Mesenchymal stem cell (in vitro differentiated cells and primary cell): ENCODE data around the gene GTF2H3.
A peak's percentile ranks its signal among the peaks of the same experiment; 100 is the strongest.

ENCODE experiments used
- DNase-seq: peaks from one replicate; pipeline ENCODE4 v3.0.0-alpha.2; 2013
- H2AFZ ChIP-seq: one replicate; pipeline ENCODE4 v1.6.1; 2013; ENCODE audit warnings: low read depth, mild to moderate bottlenecking, control low read depth, inconsistent platforms, low read length, moderate library complexity
- H2AK5ac ChIP-seq: 2 replicates; pipeline ENCODE4 v1.6.1; 2013; ENCODE audit warnings: low read length, moderate library complexity, mild to moderate bottlenecking, inconsistent platforms; ENCODE audit not compliant: severe bottlenecking
- H2BK120ac ChIP-seq: one replicate; pipeline ENCODE4 v1.6.1; 2013; ENCODE audit warnings: low read depth, mild to moderate bottlenecking, inconsistent platforms, low read length, moderate library complexity
- H2BK12ac ChIP-seq, 2 experiments: one replicate each; pipeline ENCODE4 v1.6.1; 2013; ENCODE audit warnings: inconsistent platforms in 2 of 2, low read length in 2 of 2, mild to moderate bottlenecking in 2 of 2, moderate library complexity in 2 of 2, control low read depth in 1 of 2
- H2BK15ac ChIP-seq: one replicate; pipeline ENCODE4 v1.6.1; 2013; ENCODE audit warnings: mild to moderate bottlenecking, low read depth, inconsistent platforms; ENCODE audit not compliant: poor library complexity, severe bottlenecking
- H2BK5ac ChIP-seq: 2 replicates; pipeline ENCODE4 v1.6.1; 2013; ENCODE audit warnings: low read depth, mild to moderate bottlenecking, low read length, control low read depth, inconsistent platforms; ENCODE audit not compliant: poor library complexity, severe bottlenecking
- H3K14ac ChIP-seq, 2 experiments: one replicate each; pipeline ENCODE4 v1.6.1; 2013; ENCODE audit warnings: inconsistent platforms in 2 of 2, low read length in 2 of 2, control low read depth in 1 of 2, mild to moderate bottlenecking in 1 of 2, moderate library complexity in 1 of 2
- H3K18ac ChIP-seq, 2 experiments: one replicate each; pipeline ENCODE4 v1.6.1; 2013; ENCODE audit warnings: inconsistent platforms in 2 of 2, low read length in 2 of 2, control low read depth in 1 of 2, low read depth in 1 of 2, mild to moderate bottlenecking in 1 of 2
- H3K23ac ChIP-seq, 2 experiments: one replicate each; pipeline ENCODE4 v1.6.1; 2013; ENCODE audit warnings: inconsistent platforms in 2 of 2, low read length in 2 of 2, mild to moderate bottlenecking in 2 of 2, moderate library complexity in 2 of 2, control low read depth in 1 of 2
- H3K27ac ChIP-seq: 2 replicates; pipeline ENCODE4 v1.5.1; 2013; ENCODE audit warnings: mild to moderate bottlenecking, moderate library complexity, low read length, control low read depth, inconsistent platforms; ENCODE audit not compliant: poor library complexity, severe bottlenecking
- H3K27me3 ChIP-seq, 2 experiments: 2 replicates each; pipeline versions ENCODE4 v1.6.1 to v1.7.0; 2013; ENCODE audit warnings: low read length in 2 of 2, mild to moderate bottlenecking in 2 of 2, moderate library complexity in 2 of 2, control low read depth in 1 of 2, inconsistent platforms in 1 of 2; ENCODE audit not compliant: control insufficient read depth in 1 of 2, insufficient read depth in 1 of 2
- H3K36me3 ChIP-seq, 2 experiments: 2 replicates each; pipeline versions ENCODE4 v1.6.1 to v1.7.0; 2013; ENCODE audit warnings: low read length in 2 of 2, control low read depth in 1 of 2, inconsistent platforms in 1 of 2, low read depth in 1 of 2, mild to moderate bottlenecking in 1 of 2; ENCODE audit not compliant: insufficient read depth in 2 of 2, control insufficient read depth in 1 of 2
- H3K4ac ChIP-seq, 2 experiments: one replicate each; pipeline ENCODE4 v1.6.1; 2013; ENCODE audit warnings: inconsistent platforms in 2 of 2, low read length in 2 of 2, mild to moderate bottlenecking in 2 of 2, moderate library complexity in 2 of 2, control low read depth in 1 of 2, low read depth in 1 of 2
- H3K4me1 ChIP-seq: 2 replicates; pipeline ENCODE4 v1.6.1; 2013; ENCODE audit warnings: low read depth, low read length, control low read depth; ENCODE audit not compliant: control insufficient read depth, insufficient read depth
- H3K4me2 ChIP-seq: 2 replicates; pipeline ENCODE4 v1.6.1; 2013; ENCODE audit warnings: low read length, mild to moderate bottlenecking, inconsistent platforms; ENCODE audit not compliant: poor library complexity, severe bottlenecking
- H3K4me3 ChIP-seq, 2 experiments: 2 replicates each; pipeline versions ENCODE4 v1.5.1 to v1.7.0; 2013; ENCODE audit warnings: low read length in 2 of 2, mild to moderate bottlenecking in 2 of 2, control low read depth in 1 of 2, low read depth in 1 of 2; ENCODE audit not compliant: insufficient read depth in 1 of 2
- H3K79me1 ChIP-seq: replicated peaks from 2 replicates; pipeline ENCODE4 v1.6.1; 2013; ENCODE audit warnings: mild to moderate bottlenecking, control low read depth, low read length, inconsistent platforms; ENCODE audit not compliant: poor library complexity, severe bottlenecking
- H3K9ac ChIP-seq: 2 replicates; pipeline ENCODE4 v1.7.0; 2013; ENCODE audit warnings: mild to moderate bottlenecking, low read length, moderate library complexity
- H3K9me3 ChIP-seq: 2 replicates; pipeline ENCODE4 v1.7.0; 2013; ENCODE audit warnings: mild to moderate bottlenecking, low read length; ENCODE audit not compliant: control insufficient read depth
- H4K8ac ChIP-seq: one replicate; pipeline ENCODE4 v1.6.1; 2013; ENCODE audit warnings: inconsistent platforms, mild to moderate bottlenecking, low read length, moderate library complexity
- H4K91ac ChIP-seq: one replicate; pipeline ENCODE4 v1.6.1; 2013; ENCODE audit warnings: mild to moderate bottlenecking, low read length, inconsistent platforms
- WGBS: methylation state at CpG from one replicate; pipeline ENCODE4 v1.1.7; 2013; ENCODE audit warnings: mixed read lengths; 5-methylcytosine and 5-hydroxymethylcytosine counted together

GTF2H3 gene

DNA sequence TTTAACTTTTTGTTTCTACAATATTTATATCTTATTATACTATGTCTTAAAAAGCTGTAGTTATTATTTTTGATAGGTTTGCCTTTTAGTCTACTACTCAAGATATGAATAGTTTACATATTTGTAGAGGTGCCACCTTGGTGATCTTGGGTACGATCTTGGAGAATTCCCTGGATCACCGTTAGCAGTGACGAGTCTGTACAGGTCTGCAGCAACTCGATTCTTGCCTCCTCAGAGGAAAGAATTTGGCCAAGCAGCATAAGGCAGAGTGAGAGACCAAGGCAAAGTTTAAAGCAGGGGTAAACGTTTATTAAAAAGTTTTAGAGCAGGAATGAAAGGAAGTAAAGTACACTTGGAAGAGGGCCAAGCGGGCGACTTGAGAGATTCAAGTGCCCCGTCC, 34.1 kb downstream of the GTF2H3 start:
- DNase-seq = no peak
- Histone ChIP-seq H2BK120ac (no peak overlapping the region), H3K23ac (no peak overlapping the region), H3K27me3 (no peaks in the 10 kb centered on the region), H3K9me3 (peaks cover 5% of the 10 kb centered on the region), H2BK15ac (no peak overlapping the region), H3K14ac (no peak overlapping the region), H3K27ac (no peak overlapping the region), H2AK5ac (no peak overlapping the region), H3K36me3 (peaks cover under 1 to 11% of the 10 kb centered on the region in 2 experiments), H3K4me3 (no peak overlapping the region), H3K4me1 (peaks cover 8% of the 10 kb centered on the region), H3K4ac (no peak overlapping the region), H3K79me1 (peaks cover 11% of the 10 kb centered on the region), H2BK5ac (no peak overlapping the region), H4K91ac (no peak overlapping the region), H3K4me2 (no peak overlapping the region), H3K9ac (no peak overlapping the region), H3K18ac (no peak overlapping the region), H2AFZ (no peak overlapping the region), H2BK12ac (no peak overlapping the region), H4K8ac (no peak overlapping the region)
- WGBS = 90% methylated on average over 8 of the region's 8 CpGs

DNA sequence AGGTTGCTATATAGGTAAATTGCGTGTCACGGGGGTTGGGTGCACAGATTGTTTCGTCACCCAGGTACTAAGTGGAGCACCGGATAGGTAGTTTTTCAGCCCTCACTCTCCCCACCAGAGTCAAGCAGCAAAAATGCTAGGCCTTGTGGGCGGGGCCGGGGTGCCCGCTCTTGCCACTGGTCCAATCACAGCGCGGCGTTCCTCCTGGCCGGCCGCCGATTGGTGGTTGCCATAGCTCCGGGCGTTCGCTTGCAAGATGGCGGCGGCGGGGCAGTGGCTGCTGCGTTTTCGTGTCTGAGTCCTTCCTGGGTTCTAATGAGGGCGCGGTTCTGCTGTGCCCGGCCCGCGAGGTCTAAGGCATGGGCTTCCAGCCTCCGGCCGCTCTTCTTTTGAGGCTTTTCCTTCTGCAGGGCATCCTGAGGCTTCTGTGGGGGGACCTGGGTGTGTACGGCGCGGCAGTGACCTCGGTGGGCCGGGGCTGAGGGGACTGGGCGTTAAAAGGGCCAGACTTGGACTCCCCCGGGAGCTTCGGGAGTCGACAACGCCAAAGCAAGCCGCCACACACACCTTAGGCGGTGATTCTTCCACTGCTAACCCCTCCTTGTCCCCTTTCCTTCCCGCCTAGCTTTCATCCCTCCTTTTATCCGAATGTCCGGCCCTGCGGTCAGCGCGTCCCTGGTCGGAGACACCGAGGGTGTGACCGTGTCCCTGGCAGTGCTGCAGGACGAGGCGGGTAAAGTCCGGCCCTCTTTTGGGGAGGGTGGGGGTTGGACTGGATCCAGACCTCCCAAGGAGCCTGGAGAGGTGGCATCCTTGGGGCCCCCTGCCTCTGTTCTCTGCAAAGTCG, 37.5 kb downstream of the GTF2H3 start, which contains the start of gene TCTN2:
Gene TCTN2 (plus strand): TSS at position 232 of the 847 bp plus-strand sequence. CDS start 128 bp downstream, at position 360.
- Histone ChIP-seq H3K14ac (no peak within 1 kb of the TSS), H2AFZ (peak within 1 kb of the TSS; percentile 91), H3K27ac (peak within 1 kb of the TSS; percentile 28), H3K4me3 (peak within 1 kb of the TSS; percentile 84 to 99), H4K8ac (peak within 1 kb of the TSS; percentile 84), H3K23ac (peak within 1 kb of the TSS in 1 of 2 experiments; percentile 74), H4K91ac (peak within 1 kb of the TSS; percentile 25), H3K27me3 (no peaks in the 10 kb centered on the region), H3K4ac (peak within 1 kb of the TSS in 1 of 2 experiments; percentile 41), H3K79me1 (peaks cover 15% of the 10 kb centered on the region), H2BK12ac (no peak within 1 kb of the TSS), H3K4me1 (peaks cover 8% of the 10 kb centered on the region), H3K18ac (peak within 1 kb of the TSS; percentile 12 to 41), H3K4me2 (peak within 1 kb of the TSS; percentile 80), H2AK5ac (no peak within 1 kb of the TSS), H2BK15ac (no peak within 1 kb of the TSS), H2BK5ac (no peak within 1 kb of the TSS), H3K9me3 (no peaks in the 10 kb centered on the region), H2BK120ac (no peak within 1 kb of the TSS), H3K9ac (peak within 1 kb of the TSS; percentile 95), H3K36me3 (peaks cover 17 to 25% of the 10 kb centered on the region in 2 experiments)
- DNase-seq = peak; percentile 91
- WGBS = 3% methylated on average over 53 of the region's 53 CpGs

DNA sequence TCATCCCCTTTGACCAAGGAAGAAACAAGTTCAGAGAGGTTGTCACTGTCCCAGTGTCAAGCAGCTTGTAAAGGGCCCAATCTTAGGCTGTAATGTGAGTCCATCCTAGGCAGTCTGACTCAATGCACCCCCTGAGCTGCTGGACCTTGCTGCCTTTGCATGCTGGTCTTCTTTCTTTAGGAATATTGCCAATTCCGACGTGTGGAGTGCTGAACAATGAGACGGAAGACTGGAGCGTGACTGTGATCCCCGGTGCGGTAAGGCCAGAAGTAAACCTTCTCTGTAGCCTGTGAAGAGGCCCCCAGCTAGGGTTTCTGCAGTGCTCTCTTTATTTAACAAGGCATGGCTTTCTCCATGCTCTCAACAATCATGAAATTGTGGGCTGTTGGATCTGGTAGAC, 38.2 kb downstream of the GTF2H3 start:
- peaks cover 15% of the 10 kb centered on the region for H3K79me1 ChIP-seq
- 89% methylated on average over 6 of the region's 6 CpGs for WGBS

DNA sequence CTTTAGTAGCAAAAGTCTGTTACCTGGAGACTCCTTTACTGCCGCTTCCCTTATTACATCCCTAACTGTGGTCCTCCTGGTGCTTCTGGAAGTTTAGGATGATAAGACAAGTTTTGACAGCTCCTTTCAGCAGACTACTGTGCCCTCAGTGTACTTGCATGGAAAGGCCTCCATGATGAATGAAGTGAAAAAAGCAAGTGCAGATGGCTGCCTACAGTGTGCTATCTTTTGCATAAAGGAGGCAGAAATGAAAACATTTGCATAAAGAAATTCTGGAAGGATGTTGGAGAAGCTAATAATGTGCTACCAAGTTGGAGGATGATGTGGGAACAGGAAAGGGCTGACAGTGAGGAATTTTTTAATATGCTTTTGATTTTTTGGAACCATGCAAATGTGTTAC, 41.8 kb downstream of the GTF2H3 start:
- no peak overlapping the region for H4K91ac ChIP-seq
- no peak overlapping the region for H4K8ac ChIP-seq
- no CpG with 5 or more reads among the region's 1 CpG for WGBS
- no peak overlapping the region for H3K27ac ChIP-seq
- H3K36me3 ChIP-seq = peaks cover 25 to 48% of the 10 kb centered on the region in 2 experiments
- no peak overlapping the region for H3K4me3 ChIP-seq
- peaks cover 17% of the 10 kb centered on the region for H3K79me1 ChIP-seq
- DNase-seq = no peak
- H3K23ac ChIP-seq = no peak overlapping the region
- H3K18ac ChIP-seq = no peak overlapping the region
- no peak overlapping the region for H2BK5ac ChIP-seq
- H3K9me3 ChIP-seq = no peaks in the 10 kb centered on the region
- no peak overlapping the region for H2BK15ac ChIP-seq
- no peaks in the 10 kb centered on the region for H3K27me3 ChIP-seq
- no peak overlapping the region for H2AK5ac ChIP-seq
- H3K4ac ChIP-seq = no peak overlapping the region
- H2BK12ac ChIP-seq = no peak overlapping the region
- H3K14ac ChIP-seq = no peak overlapping the region
- no peak overlapping the region for H2BK120ac ChIP-seq
- no peak overlapping the region for H3K4me2 ChIP-seq
- no peak overlapping the region for H3K9ac ChIP-seq
- peaks cover 8% of the 10 kb centered on the region for H3K4me1 ChIP-seq
- no peak overlapping the region for H2AFZ ChIP-seq

More for the DNA sequence above, 38.2 kb downstream of the GTF2H3 start:
- Histone ChIP-seq H3K4me1 (peaks cover 8% of the 10 kb centered on the region), H3K9ac (peak overlapping the region; percentile 95), H3K18ac (no peak overlapping the region), H3K14ac (no peak overlapping the region), H2BK15ac (no peak overlapping the region), H4K8ac (no peak overlapping the region), H4K91ac (no peak overlapping the region), H3K27ac (no peak overlapping the region), H3K9me3 (no peaks in the 10 kb centered on the region), H2AFZ (no peak overlapping the region), H3K4me3 (peak overlapping the region in 1 of 2 experiments; percentile 99), H2BK120ac (no peak overlapping the region), H3K23ac (no peak overlapping the region), H3K36me3 (peaks cover 17 to 29% of the 10 kb centered on the region in 2 experiments), H2BK12ac (no peak overlapping the region), H3K4me2 (no peak overlapping the region), H2BK5ac (no peak overlapping the region), H2AK5ac (no peak overlapping the region), H3K27me3 (no peaks in the 10 kb centered on the region), H3K4ac (no peak overlapping the region)
- no peak for DNase-seq
